Epidermal melanocyte (primary cell): ENCODE data around the gene CREG1.

ENCODE experiments used
- DNase-seq: peaks from one replicate; pipeline ENCODE4 v3.0.0; 2011; ENCODE audit warnings: low spot score; ENCODE audit not compliant: insufficient read length

CREG1 gene

GRCh38 chr1:167532964-167533824 is 20.4 kb downstream of the CREG1 start:
- no peak for DNase-seq

DNA sequence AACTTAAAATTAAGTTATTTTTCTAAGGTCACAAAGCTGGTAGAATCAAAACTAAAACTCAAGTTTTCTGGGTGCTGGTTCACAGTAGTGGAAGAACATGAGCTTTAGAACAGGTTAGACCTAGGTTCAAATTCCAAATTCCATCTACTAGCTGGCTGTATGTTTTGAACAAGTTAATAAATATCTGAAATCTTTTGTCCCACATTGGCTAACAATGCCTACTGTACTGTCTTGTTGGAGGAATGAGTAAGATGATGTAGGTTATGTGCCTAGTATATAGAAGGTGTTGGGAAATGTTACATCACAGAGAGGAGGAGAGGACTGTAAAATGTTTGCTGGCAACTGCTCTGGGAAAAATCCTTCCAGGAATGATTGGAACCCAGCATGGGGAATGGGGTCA is 21.2 kb downstream of the CREG1 start:
- DNase-seq, result no peak

- no peak for DNase-seq
Measured at GRCh38 chr1:167529829-167530474, 23.6 kb downstream of the CREG1 start.

DNA sequence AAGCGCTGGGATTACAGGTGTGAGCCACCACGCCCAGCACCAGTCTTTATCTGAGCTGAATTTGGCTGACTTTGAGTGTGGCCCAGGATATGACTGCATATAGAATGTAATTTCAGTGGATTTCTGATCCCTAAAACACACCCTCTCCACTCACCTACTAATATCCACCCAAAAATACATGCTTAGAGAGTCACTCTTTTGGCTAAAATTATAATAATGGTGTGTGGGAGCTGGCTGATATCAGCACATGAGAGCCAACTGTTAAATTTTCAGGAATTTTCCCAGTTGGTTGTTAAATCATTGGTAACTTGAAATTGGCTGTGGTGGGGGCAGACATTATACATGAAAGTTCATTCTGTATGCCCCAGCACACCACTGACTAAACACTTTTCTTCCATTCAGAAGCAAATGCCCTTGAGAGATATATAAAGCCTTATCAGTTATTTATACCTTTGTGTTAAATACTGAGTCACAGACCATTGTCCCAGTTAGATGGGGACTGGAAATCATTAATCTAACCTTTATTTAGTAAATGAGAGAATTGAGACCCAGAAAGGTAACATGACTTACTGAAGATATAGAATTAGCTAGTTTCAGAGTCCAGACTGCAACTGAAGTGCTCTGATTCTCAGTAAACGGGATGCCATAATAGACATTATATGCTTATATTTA is 25.4 kb downstream of the CREG1 start:
- DNase-seq, result no peak

DNA sequence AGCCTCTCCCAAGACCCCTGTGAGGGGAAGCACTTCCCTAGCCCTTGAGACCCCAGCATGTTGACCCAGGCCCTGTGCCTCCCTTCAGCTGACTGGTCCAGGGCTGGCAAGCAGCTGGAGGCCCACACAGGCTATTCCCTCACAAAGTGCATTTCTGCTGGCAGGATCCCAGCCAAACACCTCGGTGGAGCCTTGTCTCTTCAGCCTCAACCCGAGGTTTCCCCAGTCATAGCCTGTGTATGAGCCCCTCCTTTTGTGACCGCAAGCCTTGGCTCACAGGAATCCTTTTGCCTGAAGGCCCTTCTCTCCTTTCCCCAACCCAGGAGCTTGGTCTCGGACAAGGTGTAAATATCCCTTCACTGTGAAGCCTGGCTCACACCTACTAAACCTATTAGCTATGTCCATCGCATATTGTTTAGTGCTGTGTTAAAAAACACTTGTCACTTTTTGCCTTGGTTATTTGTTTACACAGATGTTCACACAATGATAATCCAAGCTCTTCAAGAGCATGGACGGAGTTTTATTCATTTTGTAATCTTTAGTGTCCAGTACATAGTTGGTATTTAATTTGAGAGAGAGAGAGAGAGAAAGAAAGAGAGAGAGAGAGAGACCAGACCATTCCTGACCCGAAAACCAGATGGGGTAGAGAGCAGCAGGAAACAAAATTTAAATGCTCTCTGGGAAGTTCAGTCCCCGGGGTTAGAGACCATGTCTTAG is 26.7 kb downstream of the CREG1 start:
- no peak for DNase-seq

DNA sequence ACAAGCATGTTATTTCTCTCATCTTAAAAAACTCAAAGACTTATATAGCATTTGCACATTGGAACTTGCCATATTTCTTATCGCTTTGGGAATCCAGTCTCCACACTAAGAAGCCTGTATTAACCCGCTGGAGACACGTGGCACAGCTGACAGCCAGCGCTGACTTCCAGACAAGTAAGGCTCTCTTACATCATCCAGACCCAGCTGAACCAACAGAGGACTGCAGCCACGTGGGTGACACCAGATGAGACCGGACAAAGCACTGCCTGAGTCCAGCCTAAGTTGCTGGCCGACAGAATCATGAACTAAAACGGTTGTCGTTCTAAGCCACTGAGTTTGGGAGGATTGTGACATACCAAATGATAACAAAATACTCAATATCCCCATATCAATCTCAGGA is 28.9 kb downstream of the CREG1 start:
- no peak for DNase-seq

GRCh38 chr1:167522246-167522645 is 31.3 kb downstream of the CREG1 start:
- no peak for DNase-seq

DNA sequence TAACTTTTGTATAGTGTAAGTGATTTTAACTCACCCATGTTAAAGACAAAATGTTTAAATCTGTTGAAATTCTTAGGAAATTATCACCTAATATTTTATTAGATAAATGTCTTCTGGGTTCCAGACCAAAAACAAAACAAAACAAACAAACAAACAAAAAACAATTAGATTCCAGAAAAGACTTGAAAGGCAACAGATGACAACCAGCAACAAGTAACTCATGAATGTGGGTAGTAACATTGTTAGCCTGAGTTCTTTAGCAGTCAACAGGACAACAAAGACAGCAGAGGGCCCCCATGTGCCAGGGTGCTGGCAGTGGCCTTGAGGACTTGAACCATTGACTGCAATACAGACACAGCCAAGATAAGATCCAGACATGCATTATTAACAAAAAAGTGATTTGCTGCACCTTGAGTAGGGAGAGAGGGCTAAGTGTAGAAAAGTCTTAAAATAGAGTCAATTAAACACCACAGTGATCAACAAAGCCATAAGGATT is 32.8 kb downstream of the CREG1 start:
- no peak for DNase-seq

GRCh38 chr1:167518331-167518700 is 35.2 kb downstream of the CREG1 start, which contains the start of gene CD247:
TSS of gene CD247 (minus strand) at chr1:167518529. CDS start at chr1:167518465, 64 bp downstream.
- no peak for DNase-seq

DNA sequence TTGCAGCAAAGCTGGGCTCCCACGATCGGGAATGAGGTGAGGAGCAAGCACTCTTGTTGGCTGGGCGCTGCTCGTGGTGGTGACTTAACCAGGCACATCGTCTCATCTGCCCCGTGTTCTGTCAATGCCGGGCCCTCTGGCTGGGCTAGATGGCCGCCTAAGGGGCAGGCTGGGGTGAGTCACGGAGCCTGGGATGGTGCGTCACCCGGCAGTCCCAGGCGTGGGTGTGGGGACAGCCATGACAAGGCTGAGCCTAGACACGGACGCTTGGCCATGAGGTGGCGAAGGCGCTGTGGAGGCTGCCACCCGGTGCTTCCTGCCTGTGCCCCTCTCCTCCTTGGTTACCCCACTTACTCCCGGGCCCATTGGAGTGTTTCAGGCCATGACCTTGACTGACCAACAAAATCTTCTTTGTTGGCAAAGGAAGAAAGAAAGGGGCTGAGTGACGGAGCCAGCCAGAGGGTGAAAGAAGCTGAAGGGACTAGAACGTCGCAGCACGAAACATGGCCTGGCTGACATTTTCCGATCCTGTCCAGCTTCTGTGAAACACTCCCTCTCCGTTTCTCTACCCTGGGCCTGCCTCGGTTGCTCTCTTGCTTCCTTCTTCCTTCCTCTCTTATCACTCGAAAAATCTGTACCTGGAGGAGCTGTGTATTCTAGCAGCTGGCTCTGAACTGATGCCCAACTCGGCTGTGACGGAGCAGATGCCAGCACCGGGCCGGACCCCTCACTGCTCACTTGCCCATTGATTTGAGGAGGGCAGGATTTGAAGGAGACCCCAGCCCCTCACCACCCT is 35.8 kb downstream of the CREG1 start:
- no peak for DNase-seq

GRCh38 chr1:167516404-167517388 is 36.9 kb downstream of the CREG1 start:
- no peak for DNase-seq

DNA sequence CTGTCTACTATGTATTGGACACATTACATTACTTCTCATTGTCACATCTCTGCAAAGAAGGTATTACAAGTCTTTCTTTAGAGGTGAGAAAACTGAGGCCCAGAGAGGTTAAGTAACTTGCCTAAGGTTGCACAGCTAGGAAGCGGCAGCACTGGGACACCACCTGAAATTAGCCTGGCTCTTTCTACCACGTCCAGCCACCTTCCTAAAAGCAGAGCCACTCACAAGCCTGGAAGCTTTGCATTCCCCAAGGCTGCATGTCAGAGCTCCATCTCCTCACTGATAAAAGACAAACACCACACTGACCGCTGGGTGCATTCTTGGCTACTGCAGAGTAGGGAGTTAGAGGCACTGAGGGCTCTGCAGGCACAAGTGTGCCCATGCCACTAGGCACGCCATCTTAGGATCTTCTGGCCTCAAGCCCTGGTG is 37.7 kb downstream of the CREG1 start:
- no peak for DNase-seq

DNA sequence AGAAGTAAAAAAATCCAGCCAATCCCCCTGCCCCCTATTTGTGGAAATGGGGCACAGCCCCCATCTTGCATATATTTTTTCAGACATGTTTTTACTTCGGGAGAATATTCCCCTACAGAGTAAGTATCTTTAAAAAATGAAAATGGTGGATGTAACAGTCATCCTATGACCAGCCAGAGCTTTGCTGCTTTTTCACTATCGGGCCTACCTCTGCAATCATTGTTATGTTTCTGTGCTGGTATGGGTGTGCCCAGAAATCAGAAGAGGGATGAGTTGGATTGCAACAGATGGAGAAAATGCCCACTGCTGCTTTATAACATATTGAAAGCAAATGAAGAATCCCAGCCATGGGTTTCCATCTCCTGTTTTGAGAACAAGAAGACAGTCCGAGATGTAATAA is 38.1 kb downstream of the CREG1 start:
- DNase-seq, result no peak

GRCh38 chr1:167514288-167514687 is 39.3 kb downstream of the CREG1 start:
- DNase-seq, result no peak

GRCh38 chr1:167512046-167512654 is 41.4 kb downstream of the CREG1 start:
- DNase-seq, result no peak

DNA sequence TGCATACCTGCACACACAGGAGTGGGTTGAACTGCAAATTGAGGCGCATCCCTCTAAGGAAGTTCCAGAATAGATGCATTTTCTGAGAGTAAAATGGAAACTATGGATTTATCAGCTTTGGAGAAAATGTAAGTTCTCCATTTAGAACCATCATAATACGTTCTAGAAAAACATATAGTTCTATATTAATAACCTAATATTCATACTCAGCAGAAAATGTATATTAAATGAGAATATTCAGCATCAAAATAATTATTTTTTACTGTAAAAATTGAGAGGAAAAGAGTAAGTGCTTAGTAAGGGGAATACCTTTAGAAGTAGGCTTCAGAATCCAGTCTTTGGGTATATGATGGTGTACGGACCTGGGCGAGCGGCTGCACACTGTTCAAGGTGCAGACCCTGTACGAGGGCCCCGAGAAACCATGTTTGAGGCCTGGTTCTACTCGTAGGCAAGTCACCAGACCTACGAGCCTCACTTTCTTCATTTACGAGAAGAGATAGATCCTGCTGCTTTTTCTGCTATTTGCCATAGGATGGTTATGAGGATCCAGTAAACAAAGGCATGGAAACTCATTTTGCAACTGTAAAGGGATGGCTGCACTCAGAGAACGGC is 42.1 kb downstream of the CREG1 start:
- DNase-seq, result no peak

- DNase-seq, result no peak
Measured at GRCh38 chr1:167510881-167511280, 42.7 kb downstream of the CREG1 start.

DNA sequence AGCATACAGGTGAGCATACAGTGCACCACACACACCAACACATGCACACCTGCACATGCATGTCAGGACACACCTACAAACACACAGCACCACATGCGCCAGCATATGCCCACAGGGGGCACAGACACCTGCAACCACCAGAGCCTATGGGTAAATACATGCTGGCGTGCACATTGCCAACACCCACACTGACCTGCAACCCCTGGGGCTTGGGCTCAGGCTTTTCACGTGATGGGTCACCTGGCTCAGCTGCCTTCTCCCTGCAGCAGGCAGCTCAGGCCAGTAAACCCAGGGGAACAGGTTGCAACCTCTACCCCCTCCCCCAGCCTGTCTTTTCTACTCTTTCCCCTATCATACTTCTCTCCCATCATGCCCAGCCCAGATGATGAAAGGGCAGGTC is 43.3 kb downstream of the CREG1 start:
- DNase-seq, result no peak

GRCh38 chr1:167509587-167509986 is 44.0 kb downstream of the CREG1 start:
- no peak for DNase-seq
